OCI-LY3 (cell line): Measurements from ENCODE around the gene MAP2K3.

Experiments used
- H2AFZ ChIP-seq: fragments of 200-600, 300-600 bp; shearing (Covaris generic); 2 replicates; pipeline ENCODE4 v1.6.0; 2014; ENCODE audit warnings: antibody characterized with exemption, low read depth, low read length
- H3K27ac ChIP-seq: fragments of 200-600, 300-600 bp; sonication (generic); 2 replicates; pipeline ENCODE4 v1.5.1; 2014; ENCODE audit warnings: mild to moderate bottlenecking, low read length, moderate library complexity, mixed read lengths
- H3K27me3 ChIP-seq: fragments of 200-600, 300-600 bp; sonication (generic); 2 replicates; pipeline ENCODE4 v1.6.1; 2014; ENCODE audit warnings: low read depth, low read length, mixed read lengths
- H3K36me3 ChIP-seq: fragments of 200-600, 300-600 bp; sonication (generic); replicated peaks from 2 replicates; pipeline ENCODE3; 2014; ENCODE audit warnings: low read depth, low read length, mixed read lengths
- H3K4me1 ChIP-seq: fragments of 300-600, 200-600 bp; sonication (generic); 2 replicates; pipeline ENCODE4 v1.6.1; 2014; ENCODE audit warnings: low read length, mixed read lengths
- H3K4me2 ChIP-seq: fragments of 200-600, 300-600 bp; sonication (generic); 2 replicates; pipeline ENCODE4 v1.6.1; 2014; ENCODE audit warnings: low read length, mixed read lengths
- H3K4me3 ChIP-seq: fragments of 300-600, 200-600 bp; sonication (generic); 2 replicates; pipeline ENCODE4 v1.5.1; 2014; ENCODE audit warnings: antibody characterized with exemption, mild to moderate bottlenecking, low read length, moderate library complexity
- H3K79me2 ChIP-seq: fragments of 300-600, 200-600 bp; shearing (Covaris generic); 2 replicates; pipeline ENCODE4 v1.6.1; 2014; ENCODE audit warnings: mild to moderate bottlenecking, low read length, mixed read lengths
- H3K9ac ChIP-seq: fragments of 300-600, 200-600 bp; shearing (Covaris generic); 2 replicates; pipeline ENCODE4 v1.6.0; 2014; ENCODE audit warnings: mild to moderate bottlenecking, low read length, moderate library complexity
- H3K9me3 ChIP-seq: fragments of 200-600, 300-600 bp; shearing (Covaris generic); 2 replicates; pipeline ENCODE4 v1.6.1; 2014; ENCODE audit warnings: low read length, mixed read lengths; ENCODE audit not compliant: insufficient read depth
- H4K20me1 ChIP-seq: fragments of 200-600, 300-600 bp; sonication (generic); 2 replicates; pipeline ENCODE4 v1.6.1; 2016; ENCODE audit warnings: low read length, mixed read lengths; ENCODE audit not compliant: insufficient read depth
- EZH2phosphoT487 ChIP-seq: fragments of 200-600 bp; shearing (Covaris generic); IDR thresholded peaks from 2 replicates; pipeline ENCODE4 v1.6.1; 2018; ENCODE audit warnings: antibody characterized with exemption, mixed run types, low read depth
- TF ChIP-seq, protein P1 (sequence below): fragments of 200-600, 300-600 bp; sonication (generic); IDR thresholded peaks from 2 replicates; pipeline ENCODE4 v1.5.1; 2014; ENCODE audit warnings: antibody characterized with exemption, low read length, low read depth

Gene MAP2K3

DNA sequence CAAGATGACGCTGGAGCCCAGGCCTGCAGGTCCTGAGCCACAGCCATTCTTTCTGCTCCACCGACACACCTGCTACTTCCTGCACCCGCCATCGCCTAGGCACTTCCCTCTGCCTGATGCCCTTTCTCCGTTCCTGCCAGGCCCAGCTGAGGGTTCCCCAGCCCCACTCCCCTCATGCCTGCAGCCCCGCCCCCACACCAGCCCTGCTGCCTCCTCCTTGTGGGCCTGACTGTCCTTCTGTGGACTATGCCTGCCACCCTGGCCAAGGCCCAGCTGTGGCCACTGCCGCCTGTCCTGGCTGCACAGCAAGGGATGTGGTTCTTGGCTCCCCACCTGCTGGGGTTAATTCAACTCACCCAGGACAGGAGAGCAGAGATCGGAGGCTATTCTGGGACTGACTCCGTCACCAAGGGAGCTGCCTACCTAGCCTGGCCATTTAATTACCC, 38.8 kb upstream of the MAP2K3 start:
- Histone ChIP-seq H2AFZ (no peak overlapping the region), H3K36me3 (no peaks in the 10 kb centered on the region), H3K4me3 (no peak overlapping the region), H3K9ac (no peak overlapping the region), H3K79me2 (no peaks in the 10 kb centered on the region), H4K20me1 (no peaks in the 10 kb centered on the region), H3K27me3 (no peaks in the 10 kb centered on the region), H3K27ac (no peak overlapping the region), H3K4me1 (no peaks in the 10 kb centered on the region), H3K4me2 (no peak overlapping the region), H3K9me3 (no peaks in the 10 kb centered on the region)
- TF ChIP-seq, protein P1, sequence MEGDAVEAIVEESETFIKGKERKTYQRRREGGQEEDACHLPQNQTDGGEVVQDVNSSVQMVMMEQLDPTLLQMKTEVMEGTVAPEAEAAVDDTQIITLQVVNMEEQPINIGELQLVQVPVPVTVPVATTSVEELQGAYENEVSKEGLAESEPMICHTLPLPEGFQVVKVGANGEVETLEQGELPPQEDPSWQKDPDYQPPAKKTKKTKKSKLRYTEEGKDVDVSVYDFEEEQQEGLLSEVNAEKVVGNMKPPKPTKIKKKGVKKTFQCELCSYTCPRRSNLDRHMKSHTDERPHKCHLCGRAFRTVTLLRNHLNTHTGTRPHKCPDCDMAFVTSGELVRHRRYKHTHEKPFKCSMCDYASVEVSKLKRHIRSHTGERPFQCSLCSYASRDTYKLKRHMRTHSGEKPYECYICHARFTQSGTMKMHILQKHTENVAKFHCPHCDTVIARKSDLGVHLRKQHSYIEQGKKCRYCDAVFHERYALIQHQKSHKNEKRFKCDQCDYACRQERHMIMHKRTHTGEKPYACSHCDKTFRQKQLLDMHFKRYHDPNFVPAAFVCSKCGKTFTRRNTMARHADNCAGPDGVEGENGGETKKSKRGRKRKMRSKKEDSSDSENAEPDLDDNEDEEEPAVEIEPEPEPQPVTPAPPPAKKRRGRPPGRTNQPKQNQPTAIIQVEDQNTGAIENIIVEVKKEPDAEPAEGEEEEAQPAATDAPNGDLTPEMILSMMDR = no peak
- TF ChIP-seq EZH2phosphoT487 = no peak

- H3K9ac ChIP-seq = no peak overlapping the region
- H3K4me1 ChIP-seq = no peaks in the 10 kb centered on the region
- TF ChIP-seq EZH2phosphoT487 = no peak
- TF ChIP-seq, protein P1 = no peak
- no peak overlapping the region for H3K27ac ChIP-seq
- H3K4me3 ChIP-seq = no peak overlapping the region
- H3K79me2 ChIP-seq = no peaks in the 10 kb centered on the region
- H4K20me1 ChIP-seq = no peaks in the 10 kb centered on the region
- H3K36me3 ChIP-seq = no peaks in the 10 kb centered on the region
- H3K4me2 ChIP-seq = no peak overlapping the region
- no peak overlapping the region for H2AFZ ChIP-seq
- H3K9me3 ChIP-seq = no peaks in the 10 kb centered on the region
- no peaks in the 10 kb centered on the region for H3K27me3 ChIP-seq
Observed at GRCh38 chr17:21246698-21247097, 37.8 kb upstream of the MAP2K3 start.

GRCh38 chr17:21247552-21248258, 36.8 kb upstream of the MAP2K3 start:
- Histone ChIP-seq H3K9ac (no peak overlapping the region), H3K79me2 (no peaks in the 10 kb centered on the region), H4K20me1 (no peaks in the 10 kb centered on the region), H3K27ac (no peak overlapping the region), H3K36me3 (no peaks in the 10 kb centered on the region), H2AFZ (no peak overlapping the region), H3K4me3 (no peak overlapping the region), H3K9me3 (no peaks in the 10 kb centered on the region), H3K4me1 (no peaks in the 10 kb centered on the region), H3K27me3 (no peaks in the 10 kb centered on the region), H3K4me2 (no peak overlapping the region)
- TF ChIP-seq EZH2phosphoT487 = no peak
- TF ChIP-seq, protein P1 = no peak

DNA sequence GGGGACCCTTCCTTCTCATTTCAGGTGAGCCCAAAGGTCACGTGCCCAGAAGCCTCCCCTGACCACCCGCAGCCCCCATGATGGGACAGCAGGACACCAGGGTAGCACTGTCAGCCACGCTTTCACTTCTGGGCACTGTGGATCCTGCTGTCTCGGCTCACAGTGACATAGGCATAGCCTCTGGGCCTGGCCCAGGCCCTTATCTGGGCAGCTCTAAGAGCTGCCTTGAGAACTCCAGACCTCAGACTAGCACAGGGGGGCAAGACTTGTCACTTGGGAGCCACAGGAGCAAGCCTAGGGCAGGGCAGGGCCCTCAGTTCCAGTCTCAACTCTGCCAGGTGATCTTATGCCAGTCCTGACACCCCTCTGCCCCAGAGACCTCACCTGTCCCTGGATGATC, 36.0 kb upstream of the MAP2K3 start:
- Histone ChIP-seq H3K9me3 (no peaks in the 10 kb centered on the region), H3K4me2 (no peak overlapping the region), H3K9ac (no peak overlapping the region), H3K4me1 (no peaks in the 10 kb centered on the region), H2AFZ (no peak overlapping the region), H4K20me1 (no peaks in the 10 kb centered on the region), H3K79me2 (no peaks in the 10 kb centered on the region), H3K27ac (no peak overlapping the region), H3K36me3 (no peaks in the 10 kb centered on the region), H3K4me3 (no peak overlapping the region), H3K27me3 (no peaks in the 10 kb centered on the region)
- TF ChIP-seq EZH2phosphoT487 = no peak
- TF ChIP-seq, protein P1 = no peak
